H1 (cell line): ENCODE measurements around the gene BRD1. TPM values are rescaled to one million over a fixed set of nuclear protein-coding genes. Genes with fewer than 3 reads are reported as not detected.

Experiments used
- CTCF ChIA-PET: fragments of 300-600 bp; sonication (Branson Sonifier 250); formaldehyde crosslinking; loops from one replicate; lab custom pipeline; 2021; ENCODE audit not compliant: partially characterized antibody; lab: Charles Lee
- POLR2A ChIA-PET: fragments of 300-600 bp; sonication (Branson Sonifier 250); formaldehyde crosslinking; loops from one replicate; lab custom pipeline; 2021; ENCODE audit warnings: inconsistent platforms; ENCODE audit not compliant: partially characterized antibody; lab: Charles Lee
- DNase-seq, 2 experiments: peaks; one replicate each; pipeline versions ENCODE4 v3.0.0 to v3.0.0-alpha.2; 2010 to 2022; ENCODE audit warnings: low spot score in 2 of 2, low read depth in 1 of 2, mixed read lengths in 1 of 2
- FAIRE-seq: peaks from 2 replicates; lab custom pipeline; 2011; peaks lifted over from hg19 to GRCh38; lab: Jason Lieb, UNC
- H2AFZ ChIP-seq: 2 replicates; pipeline ENCODE4 v1.8.1; 2012; ENCODE audit warnings: low read length, inconsistent platforms
- H2AK5ac ChIP-seq: 2 replicates; pipeline ENCODE4 v1.6.1; 2013; ENCODE audit warnings: low read depth, low read length
- H2BK120ac ChIP-seq: replicated peaks from 2 replicates; pipeline ENCODE3; 2013; ENCODE audit warnings: low read depth, low read length, inconsistent platforms
- H2BK12ac ChIP-seq: 2 replicates; pipeline ENCODE4 v1.6.1; 2013; ENCODE audit warnings: low read depth, low read length
- H2BK15ac ChIP-seq: 2 replicates; pipeline ENCODE4 v1.6.1; 2013; ENCODE audit warnings: low read length
- H2BK20ac ChIP-seq: 2 replicates; pipeline ENCODE4 v1.6.1; 2013; ENCODE audit warnings: low read length
- H2BK5ac ChIP-seq: 2 replicates; pipeline ENCODE4 v1.6.1; 2013; ENCODE audit warnings: low read depth, low read length
- H3K14ac ChIP-seq: 2 replicates; pipeline ENCODE4 v1.6.1; 2013; ENCODE audit warnings: inconsistent platforms; ENCODE audit not compliant: insufficient read length
- H3K18ac ChIP-seq: 2 replicates; pipeline ENCODE4 v1.6.1; 2013; ENCODE audit warnings: low read length; ENCODE audit errors: extremely low read depth
- H3K23ac ChIP-seq: 2 replicates; pipeline ENCODE4 v1.6.1; 2013; ENCODE audit warnings: inconsistent platforms; ENCODE audit not compliant: insufficient read length
- H3K23me2 ChIP-seq: 2 replicates; pipeline ENCODE4 v1.6.1; 2013; ENCODE audit warnings: low read depth, low read length
- H3K27ac ChIP-seq: 2 replicates; pipeline ENCODE4 v1.6.1; 2011; ENCODE audit warnings: low read depth, low read length, inconsistent platforms
- H3K27me3 ChIP-seq, 4 experiments: replicated peaks in 1 of 4; 1 replicate in 1 of 4; 2 replicates in 3 of 4; pipeline versions ENCODE4 v1.6.1 to v1.8.1; 2011 to 2013; ENCODE audit warnings: low read length in 3 of 4, mild to moderate bottlenecking in 3 of 4, inconsistent platforms in 2 of 4, mixed read lengths in 2 of 4, moderate library complexity in 1 of 4; ENCODE audit not compliant: control insufficient read depth in 3 of 4, insufficient read depth in 3 of 4; ENCODE audit errors: extremely low read depth in 1 of 4
- H3K36me3 ChIP-seq, 4 experiments: 2 replicates each; pipeline versions ENCODE4 v1.6.1 to v1.8.1; 2011 to 2013; ENCODE audit warnings: mild to moderate bottlenecking in 4 of 4, low read length in 3 of 4, moderate library complexity in 2 of 4, control low read depth in 1 of 4, inconsistent platforms in 1 of 4; ENCODE audit not compliant: insufficient read depth in 4 of 4, control insufficient read depth in 2 of 4
- H3K4ac ChIP-seq: replicated peaks from 2 replicates; pipeline ENCODE3; 2013; ENCODE audit warnings: low read length, low read depth, mixed read lengths, inconsistent platforms; ENCODE audit not compliant: insufficient read length
- H3K4me1 ChIP-seq, 4 experiments: replicated peaks in 1 of 4; 1 replicate in 1 of 4; 2 replicates in 3 of 4; pipeline versions ENCODE4 v1.6.1 to v1.8.1; 2011 to 2013; ENCODE audit warnings: low read length in 3 of 4, inconsistent platforms in 2 of 4, mixed read lengths in 1 of 4; ENCODE audit not compliant: insufficient read depth in 4 of 4, control insufficient read depth in 3 of 4
- H3K4me2 ChIP-seq, 2 experiments: 2 replicates each; pipeline versions ENCODE4 v1.6.1 to v1.8.1; 2011 to 2013; ENCODE audit warnings: low read depth in 2 of 2, low read length in 2 of 2, control low read depth in 1 of 2, inconsistent platforms in 1 of 2, mild to moderate bottlenecking in 1 of 2; ENCODE audit not compliant: insufficient read depth in 1 of 2
- H3K4me3 ChIP-seq, 4 experiments: fragments of 200-600, 300-600 bp in 1 of 4; sonication (generic), shearing (Covaris generic), sonication (Bioruptor Twin) in 1 of 4; 2 replicates each; pipeline versions ENCODE4 v1.5.1 to v1.8.1; 2011 to 2016; ENCODE audit warnings: low read length in 4 of 4, low read depth in 3 of 4, control low read depth in 2 of 4, inconsistent platforms in 2 of 4, mild to moderate bottlenecking in 2 of 4, mixed read lengths in 1 of 4, moderate library complexity in 1 of 4; ENCODE audit not compliant: insufficient read depth in 2 of 4; ENCODE audit errors: extremely low read depth in 1 of 4
- H3K56ac ChIP-seq: replicated peaks from 2 replicates; pipeline ENCODE3; 2013; ENCODE audit warnings: low read depth, mild to moderate bottlenecking, mixed read lengths, low read length, inconsistent platforms; ENCODE audit not compliant: insufficient read length
- H3K79me1 ChIP-seq: 2 replicates; pipeline ENCODE4 v1.6.1; 2013; ENCODE audit warnings: low read depth, low read length, control low read depth
- H3K79me2 ChIP-seq, 2 experiments: 2 replicates each; pipeline versions ENCODE4 v1.6.1 to v1.8.1; 2012 to 2013; ENCODE audit warnings: low read length in 2 of 2, mild to moderate bottlenecking in 2 of 2, inconsistent platforms in 1 of 2; ENCODE audit not compliant: insufficient read depth in 2 of 2, control insufficient read depth in 1 of 2
- H3K9ac ChIP-seq, 4 experiments: replicated peaks in 1 of 4; 1 replicate in 1 of 4; 2 replicates in 3 of 4; pipeline versions ENCODE4 v1.6.1 to v1.8.1; 2011 to 2013; ENCODE audit warnings: low read depth in 3 of 4, low read length in 3 of 4, control low read depth in 2 of 4, mild to moderate bottlenecking in 2 of 4, moderate library complexity in 2 of 4, inconsistent platforms in 1 of 4; ENCODE audit errors: extremely low read depth in 1 of 4
- H3K9me3 ChIP-seq, 2 experiments: 2 replicates each; pipeline versions ENCODE4 v1.6.1 to v1.8.1; 2012 to 2013; ENCODE audit warnings: mild to moderate bottlenecking in 2 of 2, moderate library complexity in 2 of 2, control low read depth in 1 of 2, inconsistent platforms in 1 of 2, low read depth in 1 of 2, low read length in 1 of 2, mixed read lengths in 1 of 2; ENCODE audit not compliant: insufficient read depth in 2 of 2
- H4K20me1 ChIP-seq, 2 experiments: replicated peaks in 1 of 2; 2 replicates each; pipeline versions ENCODE3 to v1.8.1; 2011 to 2013; ENCODE audit warnings: inconsistent platforms in 2 of 2, low read length in 2 of 2, mild to moderate bottlenecking in 1 of 2; ENCODE audit not compliant: insufficient read depth in 2 of 2, control insufficient read depth in 1 of 2
- H4K5ac ChIP-seq: 2 replicates; pipeline ENCODE4 v1.6.1; 2013; ENCODE audit warnings: low read length, low read depth, mixed read lengths, inconsistent platforms; ENCODE audit not compliant: insufficient read length
- H4K8ac ChIP-seq: 2 replicates; pipeline ENCODE4 v1.8.0; 2013; ENCODE audit warnings: mild to moderate bottlenecking, moderate library complexity, low read length, inconsistent platforms; ENCODE audit not compliant: insufficient read depth; ENCODE audit errors: extremely low read depth
- H4K91ac ChIP-seq: replicated peaks from 2 replicates; pipeline ENCODE3; 2013; ENCODE audit warnings: low read length, mixed read lengths, inconsistent platforms; ENCODE audit not compliant: insufficient read length
- WGBS, 2 experiments: shearing (Covaris generic) in 1 of 2; methylation state at CpG; one replicate each; pipeline versions ENCODE4 v1.1.6 to v1.1.7; 2013 to 2015; ENCODE audit warnings: low lambda C conversion rate in 2 of 2, mixed read lengths in 2 of 2, inconsistent platforms in 1 of 2, low coverage in 1 of 2, missing lambda C conversion rate in 1 of 2; ENCODE audit not compliant: insufficient replicate concordance in 2 of 2, insufficient coverage in 1 of 2, insufficient read length in 1 of 2; ENCODE audit errors: extremely low coverage in 1 of 2, missing lambda C conversion rate in 1 of 2; 5-methylcytosine and 5-hydroxymethylcytosine counted together
- polyA plus RNA-seq, 7 experiments: library from polyadenylated mRNA; depleted of rRNA in 3 of 7; stranded (reverse) in 5 of 7; unstranded in 2 of 7; fragments of >200 nt in 5 of 7; fragments of 200-250 nt in 2 of 7; gene quantifications; 1 replicate in 5 of 7; 2 replicates in 1 of 7; 4 replicates in 1 of 7; pipeline versions ENCODE4 v1.2.1 to v1.2.3, GENCODE V29; 2011 to 2013; ENCODE audit warnings: missing spikeins in 2 of 7, mixed read lengths in 2 of 7
- total RNA-seq: library from RNA; stranded (reverse); fragmentation: NEBNext Ultra II Directional; extraction: Animal tissue kit (Norgen Biotek cat#: 25700); gene quantifications from 2 replicates; pipeline ENCODE4 v1.2.1, GENCODE V29; 2021

BRD1 gene
- total and polyA plus RNA-seq, 2 of the 8 experiments (the other 6 are each of a cell fraction or from before 2014, with no cell fraction given): 6.8 to 34.0 TPM

GRCh38 chr22:49803737-49804375, 23.8 kb downstream of the BRD1 start:
- Histone ChIP-seq H2BK20ac (no peak overlapping the region), H3K9ac (no peak overlapping the region), H2BK12ac (no peak overlapping the region), H2BK120ac (no peak overlapping the region), H2AK5ac (no peak overlapping the region), H3K36me3 (peaks cover 0 to 22% (median 4%) of the 10 kb centered on the region in 4 experiments; a peak in 6 of 8 replicates), H3K4me3 (no peak overlapping the region), H2BK5ac (no peak overlapping the region), H3K27me3 (no peaks in the 10 kb centered on the region), H3K27ac (no peak overlapping the region), H4K5ac (no peak overlapping the region), H3K79me1 (peaks cover 30% of the 10 kb centered on the region), H4K20me1 (peaks cover 38 to 45% of the 10 kb centered on the region in 2 experiments), H3K23me2 (no peaks in the 10 kb centered on the region), H3K14ac (no peak overlapping the region), H3K9me3 (no peaks in the 10 kb centered on the region), H3K4me1 (no peaks in the 10 kb centered on the region; a peak in 1 of 7 replicates), H2BK15ac (no peak overlapping the region), H3K4ac (no peak overlapping the region), H3K56ac (no peak overlapping the region), H3K79me2 (peaks cover 14 to 95% of the 10 kb centered on the region in 2 experiments; a peak in 3 of 4 replicates), H3K4me2 (no peak overlapping the region), H2AFZ (no peak overlapping the region), H3K23ac (no peak overlapping the region), H4K8ac (peak overlapping the region; percentile 69), H4K91ac (no peak overlapping the region), H3K18ac (no peak overlapping the region; the same call in 1 of the 2 replicates)
- no peak for FAIRE-seq
- no peak for DNase-seq
- CTCF ChIA-PET: interaction anchor here (0.6 to 1.4 kb wide), 5 partner anchors 9 to 120 kb away, joined by 3 to 5 read pairs (median 3); no protein-coding TSS in a partner anchor
- POLR2A ChIA-PET: interaction anchor here (0.7 to 1.2 kb wide), 3 partner anchors 18 to 35 kb away, joined by 3 to 4 read pairs (median 3); no protein-coding TSS in a partner anchor
- 89% methylated on average over 22 of the region's 28 CpGs; no CpG with 5 or more reads in 1 of the 2 experiments for WGBS, 2 experiments
